K562 (cell line): Measurements from ENCODE around the gene SEMA5A. TPM values are rescaled to one million over a fixed set of nuclear protein-coding genes. Genes with fewer than 3 reads are reported as not detected.

Experiments
- ATAC-seq: fragments of 200-7000 bp; cut with Tn5 transposase; 3 replicates; pipeline ENCODE4 v1.9.1; 2020; ENCODE audit warnings: moderate library complexity
- BruUV-seq: library from RNA; stranded (reverse); fragments of 400-500 nt; replicated peaks from 2 replicates; lab custom pipeline; 2021; lab: Mats Ljungman, UMichigan
- CTCF ChIA-PET: fragments of 300-600 bp; formaldehyde crosslinking; extraction: SDS; loops from one replicate; lab custom pipeline; 2021; ENCODE audit warnings: low intra/inter-chr PET ratio; lab: Yijun Ruan, JAX
- POLR2A ChIA-PET: fragments of 300-600, 350-650 bp; sonication (Branson Sonifier 250); formaldehyde crosslinking; extraction: SDS; loops from one replicate; lab custom pipeline; 2021; ENCODE audit warnings: antibody characterized with exemption, inconsistent platforms; lab: Yijun Ruan, JAX
- DNase-seq, 4 experiments: peaks; one replicate each; pipeline versions ENCODE4 v3.0.0 to v3.0.0-alpha.2; 2011 to 2018; ENCODE audit warnings: low spot score in 3 of 4, mixed read lengths in 3 of 4; ENCODE audit errors: extremely low read depth in 1 of 4
- FAIRE-seq: peaks from 2 replicates; lab custom pipeline; 2011; peaks lifted over from hg19 to GRCh38; lab: Jason Lieb, UNC
- H2AFZ ChIP-seq: 2 replicates; pipeline ENCODE4 v1.6.0; 2011; ENCODE audit warnings: low read depth, low read length, control low read depth, inconsistent platforms
- H3K27ac ChIP-seq: fragments of 200-600 bp; 3 replicates; pipeline ENCODE4 v1.8.0; 2011; ENCODE audit warnings: low read depth, mild to moderate bottlenecking, control low read depth, inconsistent platforms, low read length, moderate library complexity, mixed read lengths; ENCODE audit errors: extremely low read depth
- H3K27me3 ChIP-seq, 2 experiments: fragments of 300-600 bp in 1 of 2; 2 replicates in 1 of 2; 3 replicates in 1 of 2; pipeline versions ENCODE4 v1.6.0 to v1.8.0; 2011; ENCODE audit warnings: inconsistent platforms in 2 of 2, low read length in 2 of 2, mild to moderate bottlenecking in 1 of 2, mixed read lengths in 1 of 2, moderate library complexity in 1 of 2; ENCODE audit not compliant: control insufficient read depth in 2 of 2, insufficient read depth in 2 of 2
- H3K36me3 ChIP-seq: fragments of 300-600 bp; 3 replicates; pipeline ENCODE4 v1.8.0; 2011; ENCODE audit warnings: mild to moderate bottlenecking, low read length, inconsistent platforms; ENCODE audit not compliant: control insufficient read depth, insufficient read depth
- H3K4me1 ChIP-seq, 2 experiments: fragments of 200-600 bp in 1 of 2; replicated peaks in 1 of 2; 2 replicates in 1 of 2; 3 replicates in 1 of 2; pipeline versions ENCODE4 v1.5.1 to v1.8.0; 2011; ENCODE audit warnings: inconsistent platforms in 2 of 2, low read length in 2 of 2, mild to moderate bottlenecking in 1 of 2, mixed read lengths in 1 of 2, moderate library complexity in 1 of 2; ENCODE audit not compliant: control insufficient read depth in 2 of 2, insufficient read depth in 2 of 2
- H3K4me2 ChIP-seq: 2 replicates; pipeline ENCODE4 v1.6.1; 2011; ENCODE audit warnings: low read length, control low read depth, inconsistent platforms, mixed read lengths; ENCODE audit not compliant: insufficient read depth
- H3K4me3 ChIP-seq: fragments of 200-600 bp; sonication (generic), shearing (Covaris generic); 2 replicates; pipeline ENCODE4 v1.5.1; 2016; ENCODE audit warnings: control low read depth, inconsistent platforms
- H3K79me2 ChIP-seq: fragments of 200-600 bp; 3 replicates; pipeline ENCODE4 v1.8.0; 2011; ENCODE audit warnings: low read length, inconsistent platforms; ENCODE audit not compliant: control insufficient read depth, insufficient read depth
- H3K9ac ChIP-seq, 2 experiments: 2 replicates each; pipeline versions ENCODE4 v1.6.0 to v1.6.1; 2011; ENCODE audit warnings: low read depth in 2 of 2, low read length in 2 of 2, control low read depth in 1 of 2, inconsistent platforms in 1 of 2, mild to moderate bottlenecking in 1 of 2, mixed read lengths in 1 of 2; ENCODE audit not compliant: insufficient read depth in 1 of 2
- H3K9me1 ChIP-seq: one replicate; pipeline ENCODE4 v1.6.0; 2011; ENCODE audit warnings: inconsistent platforms, mild to moderate bottlenecking, low read length, moderate library complexity; ENCODE audit not compliant: control insufficient read depth, insufficient read depth
- H3K9me3 ChIP-seq: replicated peaks from 2 replicates; pipeline ENCODE4 v1.5.1; 2011; ENCODE audit warnings: low read depth, low read length, inconsistent platforms; ENCODE audit not compliant: control insufficient read depth, insufficient read depth
- H4K20me1 ChIP-seq: replicated peaks from 2 replicates; pipeline ENCODE4 v1.6.1; 2011; ENCODE audit warnings: low read length, inconsistent platforms, mixed read lengths; ENCODE audit not compliant: control insufficient read depth, insufficient read depth
- COPS2 ChIP-seq: fragments of 450-650 bp; conservative IDR thresholded peaks from 2 replicates; pipeline ENCODE4 v1.6.1; 2016; ENCODE audit warnings: mild to moderate bottlenecking, moderate library complexity
- DNMT1 ChIP-seq: fragments of 450-650 bp; IDR thresholded peaks from 2 replicates; pipeline ENCODE4 v1.6.1; 2016; ENCODE audit warnings: antibody characterized with exemption, mild to moderate bottlenecking
- E2F6 ChIP-seq, 2 experiments: IDR thresholded peaks; 2 replicates each; pipeline ENCODE4 v1.6.1; 2011; ENCODE audit warnings: borderline replicate concordance in 1 of 2, control low read depth in 1 of 2, low read depth in 1 of 2, low read length in 1 of 2, mild to moderate bottlenecking in 1 of 2, mixed read lengths in 1 of 2, moderate library complexity in 1 of 2; ENCODE audit not compliant: insufficient read depth in 1 of 2, insufficient read length in 1 of 2, poor library complexity in 1 of 2, severe bottlenecking in 1 of 2; ENCODE audit errors: extremely low read depth in 1 of 2
- EZH2 ChIP-seq: IDR thresholded peaks from 2 replicates; pipeline ENCODE4 v1.6.1; 2012; ENCODE audit warnings: low read depth, mild to moderate bottlenecking, inconsistent platforms, low read length, borderline replicate concordance
- RBM22 ChIP-seq: fragments of 200-400 bp; formaldehyde crosslinking; IDR thresholded peaks from 2 replicates; pipeline ENCODE4 v1.6.1; 2018; ENCODE audit warnings: low read length, low read depth; ENCODE audit not compliant: poor library complexity, severe bottlenecking
- RFX5 ChIP-seq: IDR thresholded peaks from 2 replicates; pipeline ENCODE4 v1.6.1; 2011; ENCODE audit warnings: low read depth, mild to moderate bottlenecking, improper control_type of control experiment, low read length
- WHSC1 ChIP-seq: IDR thresholded peaks from one replicate; pipeline ENCODE4 v1.6.1; 2012; ENCODE audit warnings: low read length, control low read depth, inconsistent platforms
- YY1 ChIP-seq, 3 experiments: IDR thresholded peaks; 2 replicates each; pipeline ENCODE4 v1.6.1; 2011; ENCODE audit warnings: low read length in 2 of 3, mild to moderate bottlenecking in 2 of 3, moderate library complexity in 2 of 3, borderline replicate concordance in 1 of 3, control low read depth in 1 of 3, low read depth in 1 of 3; ENCODE audit not compliant: insufficient read depth in 3 of 3, insufficient replicate concordance in 2 of 3, control insufficient read depth in 1 of 3, insufficient read length in 1 of 3; ENCODE audit errors: extremely low read depth in 1 of 3
- ZFP1 ChIP-seq: fragments of 450-650 bp; formaldehyde crosslinking; IDR thresholded peaks from 2 replicates; pipeline ENCODE4 v1.4.0; 2020; ENCODE audit warnings: mild to moderate bottlenecking, mixed read lengths
- ZNF316 ChIP-seq: fragments of 450-650 bp; IDR thresholded peaks from 2 replicates; pipeline ENCODE4 v1.6.1; 2016
- WGBS: fragments of 100-300 bp; shearing (Covaris generic); methylation state at CpG from one replicate; pipeline ENCODE4 v1.1.6; 2016; ENCODE audit warnings: low coverage, mixed read lengths; ENCODE audit not compliant: insufficient coverage; ENCODE audit errors: missing lambda C conversion rate; 5-methylcytosine and 5-hydroxymethylcytosine counted together
- in situ Hi-C: fragments of 300-500 bp; cut with MboI; formaldehyde crosslinking; loops from 4 replicates; pipeline ENCODE4 v1.15.0; 2018; ENCODE audit warnings: inconsistent platforms, mixed read lengths
- intact Hi-C: fragments of 100-400 bp; cut with micrococcal nuclease; formaldehyde crosslinking; loops from 2 replicates; pipeline ENCODE4 v1.14.2; 2022
- polyA plus RNA-seq, 8 experiments: library from polyadenylated mRNA; depleted of rRNA in 4 of 8; stranded (reverse) in 5 of 8; unstranded in 3 of 8; fragments of >200 nt; fragmentation: Nextera tagmentation in 2 of 8; fragmentation: Illumina TruSeq in 1 of 8; extraction: Ambion mirVana in 2 of 8; extraction: Trizol in 1 of 8; gene quantifications; 2 replicates each; pipeline versions ENCODE4 v1.2.1 to v1.2.3, GENCODE V29; 2011 to 2014; ENCODE audit warnings: inconsistent platforms in 1 of 8, missing spikeins in 1 of 8
- total RNA-seq, 7 experiments: library from RNA; depleted of rRNA in 6 of 7; stranded (reverse); fragments of >200 nt in 6 of 7; fragmentation: Illumina TruSeq in 2 of 7; extraction: Trizol in 2 of 7; gene quantifications; 2 replicates each; pipeline versions ENCODE4 v1.2.1 to v1.2.3, GENCODE V29; 2011 to 2021; ENCODE audit warnings: low replicate concordance in 1 of 7

Gene SEMA5A
- total and polyA plus RNA-seq, 9 of the 15 experiments (the other 6 are each of a cell fraction or from before 2014, with no cell fraction given), result 0.02 TPM; not detected in 8

- H2AFZ ChIP-seq, result no peak overlapping the region
- CTCF ChIA-PET, result no interaction called here
- no peak overlapping the region for H3K9ac ChIP-seq
- DNase-seq (no peak), ATAC-seq (no peak), FAIRE-seq (no peak)
- no peak for TF ChIP-seq RFX5
- no TSS peak for BruUV-seq
- H3K4me2 ChIP-seq, result no peak overlapping the region
- no peaks in the 10 kb centered on the region for H3K36me3 ChIP-seq
- in situ Hi-C loops, result no loop called here
- POLR2A ChIA-PET, result no interaction called here
- no peaks in the 10 kb centered on the region for H3K4me1 ChIP-seq
- H3K9me1 ChIP-seq, result no peaks in the 10 kb centered on the region
- no peaks in the 10 kb centered on the region for H3K9me3 ChIP-seq
- no peaks in the 10 kb centered on the region for H3K27me3 ChIP-seq
- H3K79me2 ChIP-seq, result no peaks in the 10 kb centered on the region
- intact Hi-C loops, result no loop called here
- no peak overlapping the region for H3K27ac ChIP-seq
- no peak overlapping the region for H3K4me3 ChIP-seq
- WGBS, result 1% methylated on average over 4 of the region's 4 CpGs
- no peaks in the 10 kb centered on the region for H4K20me1 ChIP-seq
Observed at GRCh38 chr5:9052421-9052820, 493.5 kb downstream of the SEMA5A start.

- Histone ChIP-seq H3K9ac (no peak overlapping the region), H4K20me1 (no peaks in the 10 kb centered on the region), H3K4me3 (no peak overlapping the region), H3K4me1 (no peaks in the 10 kb centered on the region), H3K4me2 (no peak overlapping the region), H3K27me3 (no peaks in the 10 kb centered on the region), H3K27ac (no peak overlapping the region), H3K36me3 (no peaks in the 10 kb centered on the region), H3K79me2 (no peaks in the 10 kb centered on the region), H3K9me1 (no peaks in the 10 kb centered on the region), H3K9me3 (no peaks in the 10 kb centered on the region), H2AFZ (no peak overlapping the region)
- FAIRE-seq (no peak), DNase-seq (no peak), ATAC-seq (no peak)
- intact Hi-C loops, result no loop called here
- ChIA-PET POLR2A (no interaction called here), CTCF (no interaction called here)
- no TSS peak for BruUV-seq
- in situ Hi-C loops, result no loop called here
- 0% methylated on average over 11 of the region's 11 CpGs for WGBS
- no peak for TF ChIP-seq ZNF316
- no peak for TF ChIP-seq WHSC1
- no peak for TF ChIP-seq EZH2
- no peak for TF ChIP-seq ZFP1 (CRISPR knock-in tag)
- TF ChIP-seq E2F6 (IDR thresholded peaks at IDR 0.05; ENCODE audit: borderline replicate concordance in 1 of 2, extremely low read depth in 1 of 2, insufficient read depth in 1 of 2, insufficient read length in 1 of 2, low read depth in 1 of 2, low read length in 1 of 2, poor library complexity in 1 of 2, severe bottlenecking in 1 of 2), result no peak
- no peak for TF ChIP-seq RBM22
- TF ChIP-seq COPS2, result no peak
- TF ChIP-seq DNMT1, result no peak
- no peak for TF ChIP-seq YY1 (IDR thresholded peaks at IDR 0.05; ENCODE audit: borderline replicate concordance in 1 of 3, control insufficient read depth in 1 of 3, extremely low read depth in 1 of 3, insufficient read depth in 3 of 3, insufficient read length in 1 of 3, insufficient replicate concordance in 2 of 3, low read depth in 1 of 3, low read length in 2 of 3)
Observed at GRCh38 chr5:9051779-9052178, 494.1 kb downstream of the SEMA5A start.
